Karpas-422 (cell line): ENCODE data around the gene TMEM150C. TPM values are rescaled to one million over a fixed set of nuclear protein-coding genes. Genes with fewer than 3 reads are reported as not detected.

Source experiments
- DNase-seq: peaks from one replicate; pipeline ENCODE4 v3.0.0-alpha.2; 2015
- H2AFZ ChIP-seq: fragments of 200-600 bp; sonication (generic); 2 replicates; pipeline ENCODE4 v1.6.1; 2014; ENCODE audit warnings: antibody characterized with exemption, low read length, mixed read lengths
- H3K27ac ChIP-seq: fragments of 200-600 bp; sonication (generic); 2 replicates; pipeline ENCODE4 v1.5.1; 2014; ENCODE audit warnings: mild to moderate bottlenecking, low read length, moderate library complexity
- H3K27me3 ChIP-seq: fragments of 200-600 bp; sonication (generic); 2 replicates; pipeline ENCODE4 v1.6.1; 2014; ENCODE audit warnings: low read length, mixed read lengths
- H3K36me3 ChIP-seq: fragments of 200-600 bp; sonication (generic); 2 replicates; pipeline ENCODE4 v1.6.1; 2014; ENCODE audit warnings: low read length, mixed read lengths; ENCODE audit not compliant: insufficient read depth
- H3K4me1 ChIP-seq: fragments of 200-600 bp; sonication (generic); 2 replicates; pipeline ENCODE4 v1.6.1; 2014; ENCODE audit warnings: mild to moderate bottlenecking, low read length, mixed read lengths
- H3K4me2 ChIP-seq: fragments of 200-600 bp; sonication (generic); 2 replicates; pipeline ENCODE4 v1.6.1; 2014; ENCODE audit warnings: low read length, low read depth, mild to moderate bottlenecking; ENCODE audit not compliant: poor library complexity, severe bottlenecking
- H3K4me3 ChIP-seq: fragments of 200-600 bp; sonication (generic); 2 replicates; pipeline ENCODE4 v1.5.1; 2014; ENCODE audit warnings: mild to moderate bottlenecking, antibody characterized with exemption, low read length, mixed read lengths
- H3K79me2 ChIP-seq: fragments of 200-600 bp; sonication (generic); 2 replicates; pipeline ENCODE4 v1.6.1; 2014; ENCODE audit warnings: mild to moderate bottlenecking, low read length, mixed read lengths
- H3K9ac ChIP-seq: fragments of 200-600 bp; sonication (generic); 2 replicates; pipeline ENCODE4 v1.6.0; 2014; ENCODE audit warnings: low read length
- H3K9me2 ChIP-seq: fragments of 200-600 bp; sonication (generic), shearing (Covaris generic); replicated peaks from 2 replicates; pipeline ENCODE4 v1.6.0; 2014; ENCODE audit warnings: mild to moderate bottlenecking, low read length, moderate library complexity; ENCODE audit not compliant: insufficient read depth
- H3K9me3 ChIP-seq: fragments of 300-700, 200-600 bp; sonication (generic); 2 replicates; pipeline ENCODE4 v1.6.1; 2014; ENCODE audit warnings: low read length, mixed read lengths
- H4K20me1 ChIP-seq: fragments of 200-600 bp; sonication (generic); 2 replicates; pipeline ENCODE4 v1.6.1; 2014; ENCODE audit warnings: mild to moderate bottlenecking, antibody characterized with exemption, low read length, low read depth; ENCODE audit not compliant: insufficient read depth
- total RNA-seq: library from RNA; depleted of rRNA; stranded (reverse); fragments of >200 nt; shearing (Covaris generic); gene quantifications from 2 replicates; pipeline ENCODE4 v1.2.3, GENCODE V29; 2014; ENCODE audit warnings: low replicate concordance

The TMEM150C gene
- total RNA-seq, 1 experiment from 2014 or later = not detected

GRCh38 chr4:82593411-82593810 lies 31.6 kb upstream of the TMEM150C start:
- Histone ChIP-seq H3K9me2 (no peaks in the 10 kb centered on the region), H3K4me3 (no peak overlapping the region), H2AFZ (no peak overlapping the region), H3K27ac (no peak overlapping the region), H3K36me3 (no peaks in the 10 kb centered on the region), H3K9ac (no peak overlapping the region), H3K9me3 (no peaks in the 10 kb centered on the region), H3K27me3 (no peaks in the 10 kb centered on the region), H4K20me1 (no peaks in the 10 kb centered on the region), H3K4me2 (no peak overlapping the region), H3K79me2 (no peaks in the 10 kb centered on the region), H3K4me1 (no peaks in the 10 kb centered on the region)
- no peak for DNase-seq

DNA sequence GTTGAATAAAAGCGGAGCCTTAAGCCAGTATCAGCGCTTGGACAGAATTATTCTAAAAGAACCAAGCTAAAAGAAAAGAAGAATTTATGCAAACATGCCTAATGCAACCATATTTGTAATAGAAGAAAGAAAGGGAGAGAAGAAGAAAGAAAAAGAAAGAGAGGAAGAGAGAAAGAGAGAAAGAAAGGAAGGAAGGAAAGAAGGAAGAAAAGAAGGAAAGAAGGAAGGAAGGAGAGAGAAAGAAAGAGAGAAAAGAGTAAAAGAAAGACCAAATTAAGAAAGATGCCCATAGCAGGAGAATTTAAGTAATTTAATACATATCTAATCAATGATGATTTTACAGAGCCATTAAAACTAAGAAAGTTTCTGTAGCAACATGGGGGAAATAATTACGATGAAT lies 30.9 kb upstream of the TMEM150C start:
- DNase-seq = no peak

DNA sequence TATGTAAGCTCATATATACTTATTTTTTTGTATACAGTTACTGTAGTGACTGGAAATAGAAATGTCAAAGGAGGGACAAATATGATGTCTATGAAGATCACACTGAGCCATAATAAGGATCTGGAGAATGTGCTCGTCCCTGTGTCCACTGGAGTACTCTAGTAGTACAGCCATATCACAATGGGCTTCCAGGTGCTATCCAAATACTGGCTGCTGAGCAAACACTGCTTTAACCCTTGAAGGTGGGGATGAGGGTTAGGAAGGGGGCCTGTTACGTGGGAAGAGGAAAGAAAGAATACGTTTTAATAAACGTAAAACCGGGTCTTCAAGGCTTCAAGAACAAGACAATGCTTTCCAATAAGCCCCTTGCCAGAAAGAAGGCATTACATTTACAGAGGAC lies 29.8 kb upstream of the TMEM150C start:
- Histone ChIP-seq H3K9me3 (no peaks in the 10 kb centered on the region), H3K4me2 (no peak overlapping the region), H3K4me3 (no peak overlapping the region), H3K4me1 (no peaks in the 10 kb centered on the region), H3K36me3 (no peaks in the 10 kb centered on the region), H3K79me2 (no peaks in the 10 kb centered on the region), H3K9ac (no peak overlapping the region), H4K20me1 (no peaks in the 10 kb centered on the region), H3K27me3 (no peaks in the 10 kb centered on the region), H2AFZ (no peak overlapping the region), H3K27ac (no peak overlapping the region), H3K9me2 (no peaks in the 10 kb centered on the region)
- DNase-seq = no peak

More for the DNA sequence above, 30.9 kb upstream of the TMEM150C start:
- Histone ChIP-seq H3K4me2 (no peak overlapping the region), H4K20me1 (no peaks in the 10 kb centered on the region), H3K27me3 (no peaks in the 10 kb centered on the region), H3K4me1 (no peaks in the 10 kb centered on the region), H3K9me2 (no peaks in the 10 kb centered on the region), H3K27ac (no peak overlapping the region), H2AFZ (no peak overlapping the region), H3K4me3 (no peak overlapping the region), H3K79me2 (no peaks in the 10 kb centered on the region), H3K36me3 (no peaks in the 10 kb centered on the region), H3K9ac (no peak overlapping the region), H3K9me3 (no peaks in the 10 kb centered on the region)

GRCh38 chr4:82589756-82590155 lies 28.0 kb upstream of the TMEM150C start:
- H2AFZ ChIP-seq = no peak overlapping the region
- no peak overlapping the region for H3K27ac ChIP-seq
- no peaks in the 10 kb centered on the region for H3K27me3 ChIP-seq
- DNase-seq = no peak
- H3K9ac ChIP-seq = no peak overlapping the region
- H3K4me3 ChIP-seq = no peak overlapping the region
- no peaks in the 10 kb centered on the region for H4K20me1 ChIP-seq
- H3K79me2 ChIP-seq = no peaks in the 10 kb centered on the region
- no peaks in the 10 kb centered on the region for H3K9me3 ChIP-seq
- no peaks in the 10 kb centered on the region for H3K9me2 ChIP-seq
- no peak overlapping the region for H3K4me2 ChIP-seq
- H3K4me1 ChIP-seq = no peaks in the 10 kb centered on the region
- H3K36me3 ChIP-seq = no peaks in the 10 kb centered on the region

GRCh38 chr4:82588771-82589270 lies 27.0 kb upstream of the TMEM150C start:
- Histone ChIP-seq H3K4me3 (no peak overlapping the region), H3K4me1 (no peaks in the 10 kb centered on the region), H4K20me1 (no peaks in the 10 kb centered on the region), H3K9ac (no peak overlapping the region), H3K36me3 (no peaks in the 10 kb centered on the region), H3K27ac (no peak overlapping the region), H3K27me3 (no peaks in the 10 kb centered on the region), H3K79me2 (no peaks in the 10 kb centered on the region), H3K9me2 (no peaks in the 10 kb centered on the region), H2AFZ (no peak overlapping the region), H3K9me3 (no peaks in the 10 kb centered on the region), H3K4me2 (no peak overlapping the region)
- no peak for DNase-seq

- Histone ChIP-seq H3K4me2 (no peak overlapping the region), H3K36me3 (no peaks in the 10 kb centered on the region), H2AFZ (no peak overlapping the region), H3K27me3 (no peaks in the 10 kb centered on the region), H3K9me2 (no peaks in the 10 kb centered on the region), H3K9me3 (no peaks in the 10 kb centered on the region), H3K79me2 (no peaks in the 10 kb centered on the region), H3K4me3 (no peak overlapping the region), H4K20me1 (no peaks in the 10 kb centered on the region), H3K4me1 (no peaks in the 10 kb centered on the region), H3K27ac (no peak overlapping the region), H3K9ac (no peak overlapping the region)
- no peak for DNase-seq
These were observed 26.2 kb upstream of the TMEM150C start for GRCh38 chr4:82587826-82588540.

DNA sequence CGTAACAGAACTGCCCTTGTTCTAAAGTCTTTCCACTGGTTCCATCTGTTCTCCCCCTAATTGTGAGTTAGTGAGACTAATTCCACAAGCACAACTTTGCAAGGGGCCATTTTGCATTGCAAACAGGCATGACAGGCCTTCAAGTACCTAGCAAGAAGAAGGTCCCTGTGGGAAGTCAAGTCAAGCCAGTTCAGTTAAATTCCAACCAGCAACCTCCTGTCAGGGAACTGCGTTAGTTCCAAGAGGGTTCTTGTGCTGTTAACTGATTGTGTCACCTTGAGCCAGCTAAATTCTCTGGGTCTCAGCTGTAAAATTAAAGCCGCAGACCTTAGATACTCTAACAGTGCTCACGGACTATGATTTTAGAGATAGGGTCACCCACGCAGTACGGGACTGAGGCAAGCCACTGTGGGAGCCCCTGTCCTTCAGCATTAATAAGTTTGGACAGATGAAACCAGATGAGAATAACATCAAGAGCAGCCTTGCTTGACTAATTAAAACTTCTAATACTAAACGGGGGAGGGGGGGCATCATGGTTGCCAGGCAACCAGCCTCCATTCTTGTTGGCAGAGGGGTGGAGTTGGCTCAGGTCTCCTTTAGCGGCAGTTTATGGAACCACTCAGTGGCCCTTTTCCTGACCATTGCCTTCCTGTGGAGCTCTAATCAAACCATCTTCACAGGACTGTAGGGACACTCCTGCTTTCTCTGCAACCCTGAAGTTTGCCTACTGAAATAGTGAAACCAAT lies 24.1 kb upstream of the TMEM150C start:
- Histone ChIP-seq H3K9me2 (no peaks in the 10 kb centered on the region), H4K20me1 (no peaks in the 10 kb centered on the region), H3K9me3 (no peaks in the 10 kb centered on the region), H3K27ac (no peak overlapping the region), H3K79me2 (no peaks in the 10 kb centered on the region), H3K36me3 (no peaks in the 10 kb centered on the region), H3K27me3 (no peaks in the 10 kb centered on the region), H3K4me2 (no peak overlapping the region), H3K4me3 (no peak overlapping the region), H2AFZ (no peak overlapping the region), H3K4me1 (peaks cover 4% of the 10 kb centered on the region), H3K9ac (no peak overlapping the region)
- DNase-seq = no peak

- H3K4me3 ChIP-seq = no peak overlapping the region
- no peak overlapping the region for H3K27ac ChIP-seq
- no peak overlapping the region for H3K9ac ChIP-seq
- H2AFZ ChIP-seq = no peak overlapping the region
- no peaks in the 10 kb centered on the region for H3K27me3 ChIP-seq
- no peaks in the 10 kb centered on the region for H4K20me1 ChIP-seq
- H3K4me1 ChIP-seq = peaks cover 6% of the 10 kb centered on the region
- no peak overlapping the region for H3K4me2 ChIP-seq
- H3K36me3 ChIP-seq = no peaks in the 10 kb centered on the region
- no peak for DNase-seq
- H3K9me2 ChIP-seq = no peaks in the 10 kb centered on the region
- no peaks in the 10 kb centered on the region for H3K79me2 ChIP-seq
- no peaks in the 10 kb centered on the region for H3K9me3 ChIP-seq
These were observed 23.1 kb upstream of the TMEM150C start for GRCh38 chr4:82584931-82585330.
